Measurements from ENCODE around the gene MOB2. TPM values are rescaled to one million over a fixed set of nuclear protein-coding genes. Genes with fewer than 3 reads are reported as not detected.

MOB2 gene
- total and polyA plus RNA-seq, 9 of the 15 experiments (the other 6 are each of a cell fraction or from before 2014, with no cell fraction given), result 0.17 to 36.8 (median 19.2) TPM

DNA sequence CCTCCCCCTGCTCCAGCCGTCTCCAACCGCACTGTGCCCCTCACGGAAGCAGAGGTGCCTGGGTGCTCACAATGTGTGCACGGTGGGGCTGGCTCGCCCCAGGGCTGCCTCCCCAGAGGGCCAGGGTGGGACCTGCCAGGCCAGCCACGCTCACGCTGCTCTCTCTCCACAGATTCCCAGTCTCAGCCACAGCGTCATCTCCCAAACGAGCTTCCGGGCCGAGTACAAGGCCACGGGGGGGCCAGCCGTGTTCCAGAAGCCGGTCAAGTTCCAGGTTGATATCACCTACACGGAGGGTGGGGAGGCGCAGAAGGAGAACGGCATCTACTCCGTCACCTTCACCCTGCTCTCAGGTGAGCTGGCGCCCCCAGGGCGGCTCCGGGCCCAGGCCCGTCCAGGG is 30.4 kb downstream of the MOB2 start:
- Histone ChIP-seq H3K4me2 (ENCODE audit: insufficient read depth, low read length) (no peak overlapping the region), H3K9ac (ENCODE audit: insufficient read depth in 1 of 2, low read depth in 2 of 2, low read length in 2 of 2) (no peak overlapping the region; a peak in 1 of 4 replicates), H3K9me1 (ENCODE audit: control insufficient read depth, insufficient read depth, low read length) (no peaks in the 10 kb centered on the region), H4K20me1 (replicated peaks; ENCODE audit: control insufficient read depth, insufficient read depth, low read length) (peaks cover 25% of the 10 kb centered on the region), H3K36me3 (ENCODE audit: control insufficient read depth, insufficient read depth, low read length) (no peaks in the 10 kb centered on the region), H3K27me3 (ENCODE audit: control insufficient read depth in 2 of 2, insufficient read depth in 2 of 2, low read length in 2 of 2) (peaks cover 9 to 40% of the 10 kb centered on the region in 2 experiments; a peak in 3 of 5 replicates), H3K27ac (ENCODE audit: extremely low read depth, low read depth, low read length) (no peak overlapping the region), H3K79me2 (ENCODE audit: control insufficient read depth, insufficient read depth, low read length) (no peaks in the 10 kb centered on the region), H3K9me3 (replicated peaks; ENCODE audit: control insufficient read depth, insufficient read depth, low read depth, low read length) (no peaks in the 10 kb centered on the region), H3K4me1 (replicated peaks in 1 of 2; ENCODE audit: control insufficient read depth in 2 of 2, insufficient read depth in 2 of 2, low read length in 2 of 2) (peaks cover 0 to 79% of the 10 kb centered on the region in 2 experiments; a peak in 2 of 5 replicates), H2AFZ (ENCODE audit: low read depth, low read length) (no peak overlapping the region), H3K4me3 (no peak overlapping the region)
- 8% methylated on average over 17 of the region's 22 CpGs for WGBS (ENCODE audit: insufficient coverage, low coverage, missing lambda C conversion rate)
- no peak for DNase-seq (ENCODE audit: extremely low read depth in 1 of 4, low spot score in 3 of 4)
- no TSS peak for BruUV-seq (replicated peaks)
- ATAC-seq, result no peak
- no peak for FAIRE-seq
- ChIA-PET POLR2A (no interaction called here), CTCF (ENCODE audit: low intra/inter-chr PET ratio) (no interaction called here)
- in situ Hi-C loops (cut with MboI), result no loop called here
- TF ChIP-seq, protein P1, sequence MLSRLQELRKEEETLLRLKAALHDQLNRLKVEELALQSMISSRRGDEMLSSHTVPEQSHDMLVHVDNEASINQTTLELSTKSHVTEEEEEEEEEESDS (CRISPR knock-in tag; IDR thresholded peaks at IDR 0.05), result no peak
- TF ChIP-seq BRF1 (IDR thresholded peaks at IDR 0.05; ENCODE audit: borderline replicate concordance, extremely low read depth, insufficient read length) (no peak), EP400 (IDR thresholded peaks at IDR 0.05) (no peak), RUNX1 (IDR thresholded peaks at IDR 0.05; ENCODE audit: low read depth) (no peak), MAFF (IDR thresholded peaks at IDR 0.05; ENCODE audit: low read length) (no peak), MBD2 (IDR thresholded peaks at IDR 0.05; ENCODE audit: borderline replicate concordance, low read depth) (no peak)
- TF ChIP-seq, protein P2, sequence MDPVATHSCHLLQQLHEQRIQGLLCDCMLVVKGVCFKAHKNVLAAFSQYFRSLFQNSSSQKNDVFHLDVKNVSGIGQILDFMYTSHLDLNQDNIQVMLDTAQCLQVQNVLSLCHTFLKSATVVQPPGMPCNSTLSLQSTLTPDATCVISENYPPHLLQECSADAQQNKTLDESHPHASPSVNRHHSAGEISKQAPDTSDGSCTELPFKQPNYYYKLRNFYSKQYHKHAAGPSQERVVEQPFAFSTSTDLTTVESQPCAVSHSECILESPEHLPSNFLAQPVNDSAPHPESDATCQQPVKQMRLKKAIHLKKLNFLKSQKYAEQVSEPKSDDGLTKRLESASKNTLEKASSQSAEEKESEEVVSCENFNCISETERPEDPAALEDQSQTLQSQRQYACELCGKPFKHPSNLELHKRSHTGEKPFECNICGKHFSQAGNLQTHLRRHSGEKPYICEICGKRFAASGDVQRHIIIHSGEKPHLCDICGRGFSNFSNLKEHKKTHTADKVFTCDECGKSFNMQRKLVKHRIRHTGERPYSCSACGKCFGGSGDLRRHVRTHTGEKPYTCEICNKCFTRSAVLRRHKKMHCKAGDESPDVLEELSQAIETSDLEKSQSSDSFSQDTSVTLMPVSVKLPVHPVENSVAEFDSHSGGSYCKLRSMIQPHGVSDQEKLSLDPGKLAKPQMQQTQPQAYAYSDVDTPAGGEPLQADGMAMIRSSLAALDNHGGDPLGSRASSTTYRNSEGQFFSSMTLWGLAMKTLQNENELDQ (CRISPR knock-in tag; IDR thresholded peaks at IDR 0.05; ENCODE audit: borderline replicate concordance), result no peak
- TF ChIP-seq, protein P3, sequence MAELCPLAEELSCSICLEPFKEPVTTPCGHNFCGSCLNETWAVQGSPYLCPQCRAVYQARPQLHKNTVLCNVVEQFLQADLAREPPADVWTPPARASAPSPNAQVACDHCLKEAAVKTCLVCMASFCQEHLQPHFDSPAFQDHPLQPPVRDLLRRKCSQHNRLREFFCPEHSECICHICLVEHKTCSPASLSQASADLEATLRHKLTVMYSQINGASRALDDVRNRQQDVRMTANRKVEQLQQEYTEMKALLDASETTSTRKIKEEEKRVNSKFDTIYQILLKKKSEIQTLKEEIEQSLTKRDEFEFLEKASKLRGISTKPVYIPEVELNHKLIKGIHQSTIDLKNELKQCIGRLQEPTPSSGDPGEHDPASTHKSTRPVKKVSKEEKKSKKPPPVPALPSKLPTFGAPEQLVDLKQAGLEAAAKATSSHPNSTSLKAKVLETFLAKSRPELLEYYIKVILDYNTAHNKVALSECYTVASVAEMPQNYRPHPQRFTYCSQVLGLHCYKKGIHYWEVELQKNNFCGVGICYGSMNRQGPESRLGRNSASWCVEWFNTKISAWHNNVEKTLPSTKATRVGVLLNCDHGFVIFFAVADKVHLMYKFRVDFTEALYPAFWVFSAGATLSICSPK (IDR thresholded peaks at IDR 0.05; ENCODE audit: borderline replicate concordance), result no peak
- intact Hi-C loops (cut with micrococcal nuclease), result loop anchor here (10.0 kb wide), 1 partner anchor 119 kb away; the partner anchor contains the start of gene DUSP8
